ENCODE results near the gene RIMBP3B.
"Not testable (repeated sequence)": the region's sequence is repeated elsewhere in the genome, so short reads cannot be mapped to it uniquely, and the experiment has no call there.

DNA sequence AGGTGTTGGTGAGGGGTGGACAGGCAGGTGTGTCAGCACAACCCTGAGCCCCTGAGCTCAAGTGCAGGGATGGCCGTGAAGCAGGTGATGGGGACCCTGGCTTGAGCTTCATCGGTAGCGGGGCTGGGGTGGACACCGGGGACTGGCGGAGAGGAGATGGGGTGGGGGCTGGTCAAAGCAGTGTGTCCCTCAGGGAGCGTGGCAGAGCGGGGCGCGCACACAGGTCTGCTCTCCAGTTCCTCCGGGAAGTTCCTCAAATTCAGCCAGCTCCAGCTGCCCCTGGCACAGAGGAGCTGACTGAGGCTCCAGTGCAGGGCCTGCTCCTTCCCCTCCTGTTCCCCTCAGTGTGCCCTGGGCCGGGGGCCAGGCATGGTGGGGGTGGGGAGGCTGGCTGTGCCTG, 19.7 kb upstream of the RIMBP3B start:
- TF ChIP-seq, protein P1, sequence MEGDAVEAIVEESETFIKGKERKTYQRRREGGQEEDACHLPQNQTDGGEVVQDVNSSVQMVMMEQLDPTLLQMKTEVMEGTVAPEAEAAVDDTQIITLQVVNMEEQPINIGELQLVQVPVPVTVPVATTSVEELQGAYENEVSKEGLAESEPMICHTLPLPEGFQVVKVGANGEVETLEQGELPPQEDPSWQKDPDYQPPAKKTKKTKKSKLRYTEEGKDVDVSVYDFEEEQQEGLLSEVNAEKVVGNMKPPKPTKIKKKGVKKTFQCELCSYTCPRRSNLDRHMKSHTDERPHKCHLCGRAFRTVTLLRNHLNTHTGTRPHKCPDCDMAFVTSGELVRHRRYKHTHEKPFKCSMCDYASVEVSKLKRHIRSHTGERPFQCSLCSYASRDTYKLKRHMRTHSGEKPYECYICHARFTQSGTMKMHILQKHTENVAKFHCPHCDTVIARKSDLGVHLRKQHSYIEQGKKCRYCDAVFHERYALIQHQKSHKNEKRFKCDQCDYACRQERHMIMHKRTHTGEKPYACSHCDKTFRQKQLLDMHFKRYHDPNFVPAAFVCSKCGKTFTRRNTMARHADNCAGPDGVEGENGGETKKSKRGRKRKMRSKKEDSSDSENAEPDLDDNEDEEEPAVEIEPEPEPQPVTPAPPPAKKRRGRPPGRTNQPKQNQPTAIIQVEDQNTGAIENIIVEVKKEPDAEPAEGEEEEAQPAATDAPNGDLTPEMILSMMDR (IDR thresholded peaks at IDR 0.05) = not testable (repeated sequence)
- not testable (repeated sequence) for TF ChIP-seq POLR2A (IDR thresholded peaks at IDR 0.05)
